Measurements from ENCODE around the gene NDUFA11. TPM values are rescaled to one million over a fixed set of nuclear protein-coding genes. Genes with fewer than 3 reads are reported as not detected.
A peak's percentile ranks its signal among the peaks of the same experiment; 100 is the strongest.

The NDUFA11 gene
- total and polyA plus RNA-seq, 9 of the 15 experiments (the other 6 are each of a cell fraction or from before 2014, with no cell fraction given) = 63.3 to 486 (median 274) TPM

DNA sequence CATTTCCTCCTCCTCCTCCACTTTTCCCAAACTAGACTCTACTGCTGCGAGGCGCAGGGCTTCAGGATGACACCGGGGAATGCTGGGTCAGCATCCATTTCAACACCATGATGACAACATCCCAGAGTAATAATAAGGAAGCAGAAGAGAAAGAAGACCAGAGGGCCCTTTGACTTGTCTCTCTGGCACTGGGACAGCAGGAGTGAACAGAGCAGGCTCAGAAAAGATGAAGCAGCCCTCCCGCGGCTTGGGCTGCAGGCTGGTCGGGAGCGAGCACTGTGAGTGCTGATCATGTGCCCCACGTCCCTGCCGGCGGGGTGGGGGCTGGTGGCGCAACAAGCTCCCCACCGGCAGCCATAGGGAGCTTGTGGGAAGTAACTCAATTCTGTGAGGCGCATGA, 43.8 kb upstream of the NDUFA11 start:
- no peak; the same call in 2 of the 3 replicates for ATAC-seq
- 58% methylated on average over 11 of the region's 13 CpGs for WGBS (ENCODE audit: insufficient coverage, low coverage, missing lambda C conversion rate)

More for the DNA sequence above, 43.8 kb upstream of the NDUFA11 start:
- TF ChIP-seq PTRF (tag; IDR thresholded peaks at IDR 0.05) (no peak), SP1 (CRISPR knock-in tag; IDR thresholded peaks at IDR 0.05) (no peak), FUS (optimal IDR thresholded peaks at IDR 0.05; ENCODE audit: low read depth, low read length) (no peak), ZNF79 (CRISPR knock-in tag; IDR thresholded peaks at IDR 0.05; ENCODE audit: low read depth) (no peak), ZNF75A (CRISPR knock-in tag; IDR thresholded peaks at IDR 0.05) (no peak), ZNF232 (CRISPR knock-in tag; IDR thresholded peaks at IDR 0.05) (no peak), SMARCC2 (IDR thresholded peaks at IDR 0.05; ENCODE audit: low read depth) (no peak), MAFK (IDR thresholded peaks at IDR 0.05; ENCODE audit: low read length) (peak; percentile 26; the same call in 1 of the 2 replicates), ZNF316 (IDR thresholded peaks at IDR 0.05) (peak; percentile 35; the same call in 1 of the 2 replicates), ZNF24 (IDR thresholded peaks at IDR 0.05) (no peak)
- TF ChIP-seq, protein P1, sequence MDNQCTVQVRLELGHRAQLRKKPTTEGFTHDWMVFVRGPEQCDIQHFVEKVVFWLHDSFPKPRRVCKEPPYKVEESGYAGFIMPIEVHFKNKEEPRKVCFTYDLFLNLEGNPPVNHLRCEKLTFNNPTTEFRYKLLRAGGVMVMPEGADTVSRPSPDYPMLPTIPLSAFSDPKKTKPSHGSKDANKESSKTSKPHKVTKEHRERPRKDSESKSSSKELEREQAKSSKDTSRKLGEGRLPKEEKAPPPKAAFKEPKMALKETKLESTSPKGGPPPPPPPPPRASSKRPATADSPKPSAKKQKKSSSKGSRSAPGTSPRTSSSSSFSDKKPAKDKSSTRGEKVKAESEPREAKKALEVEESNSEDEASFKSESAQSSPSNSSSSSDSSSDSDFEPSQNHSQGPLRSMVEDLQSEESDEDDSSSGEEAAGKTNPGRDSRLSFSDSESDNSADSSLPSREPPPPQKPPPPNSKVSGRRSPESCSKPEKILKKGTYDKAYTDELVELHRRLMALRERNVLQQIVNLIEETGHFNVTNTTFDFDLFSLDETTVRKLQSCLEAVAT (IDR thresholded peaks at IDR 0.05) = no peak
- TF ChIP-seq, protein P2, sequence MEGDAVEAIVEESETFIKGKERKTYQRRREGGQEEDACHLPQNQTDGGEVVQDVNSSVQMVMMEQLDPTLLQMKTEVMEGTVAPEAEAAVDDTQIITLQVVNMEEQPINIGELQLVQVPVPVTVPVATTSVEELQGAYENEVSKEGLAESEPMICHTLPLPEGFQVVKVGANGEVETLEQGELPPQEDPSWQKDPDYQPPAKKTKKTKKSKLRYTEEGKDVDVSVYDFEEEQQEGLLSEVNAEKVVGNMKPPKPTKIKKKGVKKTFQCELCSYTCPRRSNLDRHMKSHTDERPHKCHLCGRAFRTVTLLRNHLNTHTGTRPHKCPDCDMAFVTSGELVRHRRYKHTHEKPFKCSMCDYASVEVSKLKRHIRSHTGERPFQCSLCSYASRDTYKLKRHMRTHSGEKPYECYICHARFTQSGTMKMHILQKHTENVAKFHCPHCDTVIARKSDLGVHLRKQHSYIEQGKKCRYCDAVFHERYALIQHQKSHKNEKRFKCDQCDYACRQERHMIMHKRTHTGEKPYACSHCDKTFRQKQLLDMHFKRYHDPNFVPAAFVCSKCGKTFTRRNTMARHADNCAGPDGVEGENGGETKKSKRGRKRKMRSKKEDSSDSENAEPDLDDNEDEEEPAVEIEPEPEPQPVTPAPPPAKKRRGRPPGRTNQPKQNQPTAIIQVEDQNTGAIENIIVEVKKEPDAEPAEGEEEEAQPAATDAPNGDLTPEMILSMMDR (IDR thresholded peaks at IDR 0.05 in 2 of 3, conservative IDR thresholded peaks at IDR 0.05 in 1 of 3; ENCODE audit: insufficient read depth in 2 of 3, low read depth in 1 of 3, low read length in 3 of 3) = no peak
- POLR2A ChIA-PET = interaction anchor here (0.8 to 1.0 kb wide), 2 partner anchors 13 to 22 kb away, joined by 3 to 8 read pairs; no protein-coding TSS in a partner anchor
- BruUV-seq (replicated peaks) = no TSS peak
- no peak overlapping the region for H3K27ac ChIP-seq (ENCODE audit: extremely low read depth, low read depth, low read length)
- H3K9me1 ChIP-seq (ENCODE audit: control insufficient read depth, insufficient read depth, low read length) = peaks cover 10% of the 10 kb centered on the region
- H3K4me3 ChIP-seq = no peak overlapping the region
- no peak overlapping the region for H2AFZ ChIP-seq (ENCODE audit: low read depth, low read length)
- H4K20me1 ChIP-seq (replicated peaks; ENCODE audit: control insufficient read depth, insufficient read depth, low read length) = peaks cover 29% of the 10 kb centered on the region
- H3K36me3 ChIP-seq (ENCODE audit: control insufficient read depth, insufficient read depth, low read length) = peaks cover 62% of the 10 kb centered on the region
- no peaks in the 10 kb centered on the region for H3K27me3 ChIP-seq (ENCODE audit: control insufficient read depth in 2 of 2, insufficient read depth in 2 of 2, low read length in 2 of 2)
- intact Hi-C loops (cut with micrococcal nuclease) = no loop called here
- CTCF ChIA-PET (ENCODE audit: low intra/inter-chr PET ratio) = no interaction called here
- DNase-seq (ENCODE audit: extremely low read depth in 1 of 4, low spot score in 3 of 4) (no peak), FAIRE-seq (no peak)
- 0 out of 4 replicates have a peak overlapping the region, but pooled peaks of 1 of the 2 experiments have one; percentile 54 for H3K9ac ChIP-seq (ENCODE audit: insufficient read depth in 1 of 2, low read depth in 2 of 2, low read length in 2 of 2)
- in situ Hi-C loops (cut with MboI) = no loop called here
- no peak overlapping the region for H3K4me2 ChIP-seq (ENCODE audit: insufficient read depth, low read length)
- peaks cover 90% of the 10 kb centered on the region for H3K79me2 ChIP-seq (ENCODE audit: control insufficient read depth, insufficient read depth, low read length)
- no peaks in the 10 kb centered on the region for H3K9me3 ChIP-seq (replicated peaks; ENCODE audit: control insufficient read depth, insufficient read depth, low read depth, low read length)
- peaks cover 5 to 28% of the 10 kb centered on the region in 2 experiments; a peak in 4 of 5 replicates for H3K4me1 ChIP-seq (replicated peaks in 1 of 2; ENCODE audit: control insufficient read depth in 2 of 2, insufficient read depth in 2 of 2, low read length in 2 of 2)

Data from K562 (cell line).